ENCODE results near the gene MRPL21.

GRCh38 chr11:68896171-68896959 lies 7.3 kb downstream of the MRPL21 start:
- TF ChIP-seq CTCF (IDR thresholded peaks at IDR 0.05) (no peak), POLR2A (IDR thresholded peaks at IDR 0.05) (no peak), POLR2AphosphoS5 (IDR thresholded peaks at IDR 0.05; ENCODE audit: insufficient read depth in 1 of 2, low read depth in 1 of 2) (no peak)

Data from vagina (tissue), 2 donors.